OCI-M1 (cell line): ENCODE measurements around the gene ATP1B1.

Experiments used
- DNase-seq: peaks from one replicate; lab custom pipeline; 2025; lab: John Stamatoyannopoulos, UW

The ATP1B1 gene

GRCh38 chr1:169106095-169106920 lies at the start of gene ATP1B1:
Gene ATP1B1 (plus strand): TSS chr1:169106690. CDS start chr1:169106830, 140 bp downstream.
- DNase-seq, result peak; percentile 92

GRCh38 chr1:169059421-169059820 lies 47.1 kb upstream of the ATP1B1 start:
- no peak for DNase-seq

GRCh38 chr1:169060043-169060722 lies 46.3 kb upstream of the ATP1B1 start:
- DNase-seq, result peak; percentile 38

GRCh38 chr1:169060919-169061639 lies 45.4 kb upstream of the ATP1B1 start:
- peak; percentile 84 for DNase-seq

GRCh38 chr1:169062152-169062551 lies 44.3 kb upstream of the ATP1B1 start:
- DNase-seq, result no peak

- DNase-seq, result no peak
These were observed 42.4 kb upstream of the ATP1B1 start for GRCh38 chr1:169064103-169064502.

GRCh38 chr1:169070547-169070946 lies 35.9 kb upstream of the ATP1B1 start:
- DNase-seq, result no peak

GRCh38 chr1:169070958-169071357 lies 35.5 kb upstream of the ATP1B1 start:
- no peak for DNase-seq

- no peak for DNase-seq
These were observed 33.4 kb upstream of the ATP1B1 start for GRCh38 chr1:169072945-169073725.

GRCh38 chr1:169078163-169078883 lies 28.2 kb upstream of the ATP1B1 start:
- DNase-seq, result no peak

- no peak for DNase-seq
These were observed 24.9 kb upstream of the ATP1B1 start for GRCh38 chr1:169081503-169082123.

GRCh38 chr1:169085911-169086310 lies 20.6 kb upstream of the ATP1B1 start:
- DNase-seq, result no peak

- peak; percentile 65 for DNase-seq
These were observed 19.7 kb upstream of the ATP1B1 start for GRCh38 chr1:169086603-169087455.

GRCh38 chr1:169087876-169088275 lies 18.6 kb upstream of the ATP1B1 start:
- no peak for DNase-seq

- no peak for DNase-seq
These were observed 16.7 kb upstream of the ATP1B1 start for GRCh38 chr1:169089776-169090175.

GRCh38 chr1:169090308-169090899 lies 16.1 kb upstream of the ATP1B1 start:
- DNase-seq, result peak; percentile 32

GRCh38 chr1:169090900-169091311 lies 15.6 kb upstream of the ATP1B1 start:
- DNase-seq, result no peak

GRCh38 chr1:169091480-169091941 lies 15.0 kb upstream of the ATP1B1 start:
- no peak for DNase-seq

GRCh38 chr1:169092399-169092798 lies 14.1 kb upstream of the ATP1B1 start:
- no peak for DNase-seq
